Neural cell (in vitro differentiated cells): ENCODE results near the gene NBEA. TPM values are rescaled to one million over a fixed set of nuclear protein-coding genes. Genes with fewer than 3 reads are reported as not detected.

Experiments
- H2AFZ ChIP-seq: fragments of 200-600, 300-800 bp; sonication (generic), shearing (Covaris generic); 2 replicates; pipeline ENCODE4 v1.6.0; 2014; ENCODE audit warnings: low read depth, mild to moderate bottlenecking, antibody characterized with exemption, low read length, moderate library complexity
- H3F3A ChIP-seq: fragments of 200-600 bp; shearing (Covaris generic); 2 replicates; pipeline ENCODE4 v1.6.1; 2016; ENCODE audit warnings: mild to moderate bottlenecking, moderate library complexity, mixed read lengths, antibody characterized with exemption, low read length; ENCODE audit not compliant: insufficient read depth, poor library complexity, severe bottlenecking
- H3K27ac ChIP-seq: fragments of 200-600, 300-800 bp; sonication (generic), shearing (Covaris generic); 2 replicates; pipeline ENCODE4 v1.5.1; 2014; ENCODE audit warnings: mild to moderate bottlenecking, low read length, moderate library complexity
- H3K27me3 ChIP-seq: fragments of 300-800, 200-600 bp; sonication (generic), shearing (Covaris generic); 2 replicates; pipeline ENCODE4 v1.6.0; 2014; ENCODE audit warnings: mild to moderate bottlenecking, low read depth, low read length, moderate library complexity; ENCODE audit not compliant: insufficient read depth
- H3K36me3 ChIP-seq: fragments of 300-800, 200-600 bp; sonication (generic), shearing (Covaris generic); 2 replicates; pipeline ENCODE4 v1.5.1; 2014; ENCODE audit warnings: mild to moderate bottlenecking, antibody characterized with exemption, low read length, moderate library complexity; ENCODE audit not compliant: insufficient read depth
- H3K4me2 ChIP-seq: fragments of 300-800, 200-600 bp; sonication (generic), shearing (Covaris generic); 2 replicates; pipeline ENCODE4 v1.6.0; 2014; ENCODE audit warnings: mild to moderate bottlenecking, low read length
- H3K4me3 ChIP-seq: fragments of 300-800, 200-600 bp; sonication (generic), shearing (Covaris generic); 2 replicates; pipeline ENCODE4 v1.5.1; 2014; ENCODE audit warnings: mild to moderate bottlenecking, low read length, moderate library complexity
- H3K79me2 ChIP-seq: fragments of 200-600 bp; shearing (Covaris generic); replicated peaks from 2 replicates; pipeline ENCODE4 v1.6.0; 2014; ENCODE audit warnings: mild to moderate bottlenecking, low read length, moderate library complexity; ENCODE audit not compliant: insufficient read depth
- H3K9ac ChIP-seq: fragments of 300-800, 200-600 bp; sonication (generic), shearing (Covaris generic); 2 replicates; pipeline ENCODE4 v1.6.1; 2016; ENCODE audit warnings: mild to moderate bottlenecking, low read length, mixed read lengths
- H3K9me2 ChIP-seq: fragments of 200-600 bp; shearing (Covaris generic); 2 replicates; pipeline ENCODE4 v1.6.1; 2016; ENCODE audit warnings: mild to moderate bottlenecking, low read length, mixed read lengths; ENCODE audit not compliant: insufficient read depth
- H3K9me3 ChIP-seq: fragments of 200-600, 300-800 bp; sonication (generic), shearing (Covaris generic); 2 replicates; pipeline ENCODE4 v1.6.1; 2016; ENCODE audit warnings: mild to moderate bottlenecking, mixed run types, low read length, moderate library complexity, mixed read lengths
- H4K20me1 ChIP-seq: fragments of 200-600 bp; shearing (Covaris generic); 2 replicates; pipeline ENCODE4 v1.6.1; 2016; ENCODE audit warnings: mild to moderate bottlenecking, mixed run types; ENCODE audit not compliant: insufficient read depth
- EP300 ChIP-seq: fragments of 450-650 bp; conservative IDR thresholded peaks from 2 replicates; pipeline ENCODE4 v1.6.1; 2014; ENCODE audit warnings: antibody characterized with exemption, mild to moderate bottlenecking, moderate library complexity; ENCODE audit not compliant: poor library complexity, severe bottlenecking
- EZH2 ChIP-seq: fragments of 200-600, 300-800 bp; shearing (Covaris generic), sonication (generic); IDR thresholded peaks from 2 replicates; pipeline ENCODE4 v1.6.1; 2014; ENCODE audit warnings: antibody characterized with exemption, low read length, borderline replicate concordance, mild to moderate bottlenecking; ENCODE audit not compliant: insufficient read depth, poor library complexity, severe bottlenecking
- MXI1 ChIP-seq: fragments of 450-650 bp; conservative IDR thresholded peaks from 2 replicates; pipeline ENCODE4 v1.6.1; 2014; ENCODE audit warnings: antibody characterized with exemption, mild to moderate bottlenecking; ENCODE audit not compliant: poor library complexity, severe bottlenecking
- POLR2AphosphoS5 ChIP-seq: IDR thresholded peaks from 2 replicates; pipeline ENCODE4 v1.6.1; 2012
- RAD21 ChIP-seq: fragments of 450-650 bp; conservative IDR thresholded peaks from 2 replicates; pipeline ENCODE4 v1.6.1; 2014; ENCODE audit warnings: antibody characterized with exemption, mild to moderate bottlenecking, moderate library complexity
- SMC3 ChIP-seq: fragments of 450-650 bp; conservative IDR thresholded peaks from 2 replicates; pipeline ENCODE4 v1.6.1; 2014; ENCODE audit warnings: antibody characterized with exemption, mild to moderate bottlenecking, moderate library complexity; ENCODE audit not compliant: poor library complexity
- TAF1 ChIP-seq: IDR thresholded peaks from 2 replicates; pipeline ENCODE4 v1.6.1; 2012; ENCODE audit warnings: low read depth
- polyA plus RNA-seq: library from polyadenylated mRNA; depleted of rRNA; stranded (reverse); fragments of >200 nt; gene quantifications from 2 replicates; pipeline ENCODE4 v1.2.3, GENCODE V29; 2014
- TF ChIP-seq, protein P1 (sequence below): IDR thresholded peaks from 2 replicates; pipeline ENCODE4 v1.6.1; 2012; ENCODE audit warnings: borderline replicate concordance
- TF ChIP-seq, protein P2 (sequence below): fragments of 450-650 bp; IDR thresholded peaks from 2 replicates; pipeline ENCODE4 v1.5.1; 2014; ENCODE audit warnings: antibody characterized with exemption, mild to moderate bottlenecking, moderate library complexity; ENCODE audit not compliant: poor library complexity, severe bottlenecking

NBEA gene
- polyA plus RNA-seq, 1 donor from 2014 or later: 55.8 TPM

DNA sequence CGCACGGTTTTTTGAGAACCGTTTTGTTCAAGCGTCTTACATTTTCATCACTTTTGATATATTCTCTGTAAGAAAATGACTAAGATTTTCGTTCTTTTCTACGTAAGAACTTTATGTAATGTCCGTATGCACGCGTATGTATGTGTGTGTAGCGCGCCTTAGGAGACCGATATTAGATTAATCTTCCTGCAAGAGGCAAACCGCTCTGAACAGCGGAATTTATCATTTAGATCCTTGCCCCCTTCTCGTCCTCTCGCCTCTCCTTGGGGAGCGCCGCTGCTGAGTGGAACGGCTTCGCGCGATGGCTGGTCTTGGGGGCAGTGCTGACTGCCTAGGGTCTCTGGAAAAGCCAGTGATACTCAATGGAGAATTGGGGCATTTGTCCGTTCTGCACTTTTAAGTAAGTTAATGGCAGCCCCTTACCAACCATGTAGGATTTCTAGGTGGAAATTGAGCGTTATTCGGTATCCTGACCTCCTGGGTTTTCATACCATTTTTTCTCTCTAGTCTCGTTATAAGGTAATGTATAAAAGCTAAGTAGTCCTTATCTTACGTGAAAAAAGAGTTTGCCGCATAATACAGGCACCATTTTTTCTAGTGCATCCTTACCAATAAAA is 529.7 kb downstream of the NBEA start:
- H3K36me3 ChIP-seq: no peaks in the 10 kb centered on the region
- peaks cover 79% of the 10 kb centered on the region for H3K27me3 ChIP-seq
- H3K79me2 ChIP-seq: no peaks in the 10 kb centered on the region
- H3K9me3 ChIP-seq: no peaks in the 10 kb centered on the region
- no peak overlapping the region for H3K4me2 ChIP-seq
- no peaks in the 10 kb centered on the region for H3K9me2 ChIP-seq
- H3K9ac ChIP-seq: no peak overlapping the region
- no peaks in the 10 kb centered on the region for H3F3A ChIP-seq
- H4K20me1 ChIP-seq: peaks cover 12% of the 10 kb centered on the region
- no peak overlapping the region for H3K27ac ChIP-seq
- H3K4me3 ChIP-seq: no peak overlapping the region
- no peak overlapping the region for H2AFZ ChIP-seq
- TF ChIP-seq POLR2AphosphoS5: peak; percentile 38
- no peak for TF ChIP-seq TAF1

DNA sequence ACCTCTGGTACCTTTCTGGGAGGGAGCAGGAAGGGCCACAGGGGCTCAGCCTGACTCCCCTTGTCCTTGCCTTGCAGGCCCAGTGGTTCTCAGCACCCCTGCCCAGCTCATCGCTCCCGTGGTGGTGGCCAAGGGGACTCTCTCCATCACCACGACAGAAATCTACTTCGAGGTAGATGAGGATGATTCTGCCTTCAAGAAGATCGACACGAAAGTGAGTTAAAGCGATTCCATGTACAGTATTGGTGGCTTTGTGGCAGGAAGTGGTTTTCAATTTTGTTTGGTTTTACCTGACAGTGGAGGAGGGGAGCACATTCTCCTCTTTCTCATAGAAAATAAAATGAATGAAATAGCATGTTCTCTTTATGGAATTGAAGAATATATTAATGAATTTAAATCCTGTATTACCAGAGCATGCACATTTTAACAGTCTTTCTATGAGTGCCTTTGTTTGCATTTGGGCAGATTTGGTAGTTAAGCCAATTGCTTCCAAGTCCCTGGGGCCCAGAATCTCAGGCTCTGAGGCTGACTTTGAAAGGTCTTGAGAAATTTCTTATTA is 530.3 kb downstream of the NBEA start:
- Histone ChIP-seq H3K27me3 (peaks cover 85% of the 10 kb centered on the region), H4K20me1 (peaks cover 12% of the 10 kb centered on the region), H2AFZ (no peak overlapping the region), H3K9me2 (no peaks in the 10 kb centered on the region), H3K4me2 (no peak overlapping the region), H3K9ac (no peak overlapping the region), H3K4me3 (no peak overlapping the region), H3K79me2 (no peaks in the 10 kb centered on the region), H3K27ac (no peak overlapping the region), H3F3A (no peaks in the 10 kb centered on the region), H3K9me3 (no peaks in the 10 kb centered on the region), H3K36me3 (no peaks in the 10 kb centered on the region)
- TF ChIP-seq EZH2 (no peak), SMC3 (no peak), RAD21 (no peak), POLR2AphosphoS5 (no peak), TAF1 (no peak), MXI1 (no peak), EP300 (no peak)
- TF ChIP-seq, protein P1, sequence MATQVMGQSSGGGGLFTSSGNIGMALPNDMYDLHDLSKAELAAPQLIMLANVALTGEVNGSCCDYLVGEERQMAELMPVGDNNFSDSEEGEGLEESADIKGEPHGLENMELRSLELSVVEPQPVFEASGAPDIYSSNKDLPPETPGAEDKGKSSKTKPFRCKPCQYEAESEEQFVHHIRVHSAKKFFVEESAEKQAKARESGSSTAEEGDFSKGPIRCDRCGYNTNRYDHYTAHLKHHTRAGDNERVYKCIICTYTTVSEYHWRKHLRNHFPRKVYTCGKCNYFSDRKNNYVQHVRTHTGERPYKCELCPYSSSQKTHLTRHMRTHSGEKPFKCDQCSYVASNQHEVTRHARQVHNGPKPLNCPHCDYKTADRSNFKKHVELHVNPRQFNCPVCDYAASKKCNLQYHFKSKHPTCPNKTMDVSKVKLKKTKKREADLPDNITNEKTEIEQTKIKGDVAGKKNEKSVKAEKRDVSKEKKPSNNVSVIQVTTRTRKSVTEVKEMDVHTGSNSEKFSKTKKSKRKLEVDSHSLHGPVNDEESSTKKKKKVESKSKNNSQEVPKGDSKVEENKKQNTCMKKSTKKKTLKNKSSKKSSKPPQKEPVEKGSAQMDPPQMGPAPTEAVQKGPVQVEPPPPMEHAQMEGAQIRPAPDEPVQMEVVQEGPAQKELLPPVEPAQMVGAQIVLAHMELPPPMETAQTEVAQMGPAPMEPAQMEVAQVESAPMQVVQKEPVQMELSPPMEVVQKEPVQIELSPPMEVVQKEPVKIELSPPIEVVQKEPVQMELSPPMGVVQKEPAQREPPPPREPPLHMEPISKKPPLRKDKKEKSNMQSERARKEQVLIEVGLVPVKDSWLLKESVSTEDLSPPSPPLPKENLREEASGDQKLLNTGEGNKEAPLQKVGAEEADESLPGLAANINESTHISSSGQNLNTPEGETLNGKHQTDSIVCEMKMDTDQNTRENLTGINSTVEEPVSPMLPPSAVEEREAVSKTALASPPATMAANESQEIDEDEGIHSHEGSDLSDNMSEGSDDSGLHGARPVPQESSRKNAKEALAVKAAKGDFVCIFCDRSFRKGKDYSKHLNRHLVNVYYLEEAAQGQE: no peak
- TF ChIP-seq, protein P2, sequence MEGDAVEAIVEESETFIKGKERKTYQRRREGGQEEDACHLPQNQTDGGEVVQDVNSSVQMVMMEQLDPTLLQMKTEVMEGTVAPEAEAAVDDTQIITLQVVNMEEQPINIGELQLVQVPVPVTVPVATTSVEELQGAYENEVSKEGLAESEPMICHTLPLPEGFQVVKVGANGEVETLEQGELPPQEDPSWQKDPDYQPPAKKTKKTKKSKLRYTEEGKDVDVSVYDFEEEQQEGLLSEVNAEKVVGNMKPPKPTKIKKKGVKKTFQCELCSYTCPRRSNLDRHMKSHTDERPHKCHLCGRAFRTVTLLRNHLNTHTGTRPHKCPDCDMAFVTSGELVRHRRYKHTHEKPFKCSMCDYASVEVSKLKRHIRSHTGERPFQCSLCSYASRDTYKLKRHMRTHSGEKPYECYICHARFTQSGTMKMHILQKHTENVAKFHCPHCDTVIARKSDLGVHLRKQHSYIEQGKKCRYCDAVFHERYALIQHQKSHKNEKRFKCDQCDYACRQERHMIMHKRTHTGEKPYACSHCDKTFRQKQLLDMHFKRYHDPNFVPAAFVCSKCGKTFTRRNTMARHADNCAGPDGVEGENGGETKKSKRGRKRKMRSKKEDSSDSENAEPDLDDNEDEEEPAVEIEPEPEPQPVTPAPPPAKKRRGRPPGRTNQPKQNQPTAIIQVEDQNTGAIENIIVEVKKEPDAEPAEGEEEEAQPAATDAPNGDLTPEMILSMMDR: no peak
